H9 (cell line): Measurements from ENCODE around the gene HSFX2. TPM values are rescaled to one million over a fixed set of nuclear protein-coding genes. Genes with fewer than 3 reads are reported as not detected.

ENCODE experiments used
- DNase-seq: peaks from one replicate; pipeline ENCODE4 v3.0.0-alpha.2; 2017
- H2AFZ ChIP-seq: one replicate; pipeline ENCODE4 v1.6.1; 2013; ENCODE audit warnings: mild to moderate bottlenecking, low read length, control low read depth, moderate library complexity
- H2AK5ac ChIP-seq: 2 replicates; pipeline ENCODE4 v1.6.1; 2013; ENCODE audit warnings: low read length, control low read depth, mixed read lengths; ENCODE audit not compliant: insufficient read length
- H2BK120ac ChIP-seq: one replicate; pipeline ENCODE4 v1.6.1; 2013; ENCODE audit warnings: low read depth, mild to moderate bottlenecking, low read length, control low read depth, inconsistent platforms; ENCODE audit not compliant: poor library complexity, severe bottlenecking
- H2BK12ac ChIP-seq: 2 replicates; pipeline ENCODE4 v1.6.1; 2013; ENCODE audit warnings: low read length, control low read depth, mixed read lengths, low read depth; ENCODE audit not compliant: insufficient read length
- H2BK15ac ChIP-seq: 2 replicates; pipeline ENCODE4 v1.6.1; 2013; ENCODE audit warnings: low read depth, low read length, control low read depth
- H2BK20ac ChIP-seq: one replicate; pipeline ENCODE4 v1.6.1; 2013; ENCODE audit warnings: low read depth, mild to moderate bottlenecking, low read length, control low read depth, inconsistent platforms; ENCODE audit not compliant: poor library complexity, severe bottlenecking
- H2BK5ac ChIP-seq: 2 replicates; pipeline ENCODE4 v1.6.1; 2013; ENCODE audit warnings: low read length, control low read depth, mixed read lengths; ENCODE audit not compliant: insufficient read length
- H3K14ac ChIP-seq: 2 replicates; pipeline ENCODE4 v1.6.1; 2013; ENCODE audit warnings: low read length, control low read depth; ENCODE audit not compliant: insufficient read depth
- H3K18ac ChIP-seq: 2 replicates; pipeline ENCODE4 v1.6.1; 2013; ENCODE audit warnings: low read depth, mild to moderate bottlenecking, mixed read lengths, low read length, control low read depth; ENCODE audit not compliant: insufficient read length
- H3K23ac ChIP-seq: 2 replicates; pipeline ENCODE4 v1.6.1; 2013; ENCODE audit warnings: low read length, control low read depth, mixed read lengths, low read depth; ENCODE audit not compliant: insufficient read length
- H3K23me2 ChIP-seq: 2 replicates; pipeline ENCODE4 v1.6.1; 2013; ENCODE audit warnings: low read depth, mild to moderate bottlenecking, mixed read lengths, low read length, control low read depth; ENCODE audit not compliant: insufficient read length, poor library complexity, severe bottlenecking
- H3K27ac ChIP-seq: 2 replicates; pipeline ENCODE4 v1.5.1; 2013; ENCODE audit warnings: low read length, control low read depth, mixed read lengths, low read depth; ENCODE audit not compliant: insufficient read length
- H3K27me3 ChIP-seq: 2 replicates; pipeline ENCODE4 v1.6.1; 2013; ENCODE audit warnings: low read length, control low read depth, inconsistent platforms; ENCODE audit not compliant: insufficient read depth
- H3K4ac ChIP-seq: 2 replicates; pipeline ENCODE4 v1.6.1; 2013; ENCODE audit warnings: low read depth, mild to moderate bottlenecking, control low read depth, inconsistent platforms, low read length, moderate library complexity
- H3K4me1 ChIP-seq: 2 replicates; pipeline ENCODE4 v1.6.1; 2013; ENCODE audit warnings: low read length, control low read depth, inconsistent platforms; ENCODE audit not compliant: insufficient read depth
- H3K4me2 ChIP-seq: 2 replicates; pipeline ENCODE4 v1.6.1; 2013; ENCODE audit warnings: low read length, control low read depth, mixed read lengths; ENCODE audit not compliant: insufficient read length, insufficient read depth
- H3K56ac ChIP-seq: 2 replicates; pipeline ENCODE4 v1.6.1; 2013; ENCODE audit warnings: low read depth, mild to moderate bottlenecking, mixed read lengths, low read length, control low read depth; ENCODE audit not compliant: insufficient read length
- H3K79me1 ChIP-seq: 2 replicates; pipeline ENCODE4 v1.6.1; 2013; ENCODE audit warnings: low read depth, mild to moderate bottlenecking, moderate library complexity, low read length, control low read depth, inconsistent platforms; ENCODE audit not compliant: insufficient read depth, poor library complexity, severe bottlenecking
- H3K79me2 ChIP-seq: 2 replicates; pipeline ENCODE4 v1.6.1; 2013; ENCODE audit warnings: low read length, control low read depth, inconsistent platforms; ENCODE audit not compliant: insufficient read depth
- H3K9ac ChIP-seq: 2 replicates; pipeline ENCODE4 v1.6.1; 2013; ENCODE audit warnings: low read length, control low read depth, mixed read lengths; ENCODE audit not compliant: insufficient read length; ENCODE audit errors: extremely low read depth
- H3K9me3 ChIP-seq: one replicate; pipeline ENCODE4 v1.6.1; 2013; ENCODE audit warnings: low read depth, low read length, inconsistent platforms; ENCODE audit not compliant: control insufficient read depth
- H3T11ph ChIP-seq: one replicate; pipeline ENCODE4 v1.6.1; 2013; ENCODE audit warnings: mild to moderate bottlenecking, low read length, control low read depth, inconsistent platforms
- H4K20me1 ChIP-seq: one replicate; pipeline ENCODE4 v1.6.1; 2013; ENCODE audit not compliant: control insufficient read depth, insufficient read length, insufficient read depth
- H4K5ac ChIP-seq: 2 replicates; pipeline ENCODE4 v1.6.1; 2013; ENCODE audit warnings: low read depth, mild to moderate bottlenecking, mixed read lengths, low read length, control low read depth; ENCODE audit not compliant: insufficient read length
- H4K8ac ChIP-seq: replicated peaks from 2 replicates; pipeline ENCODE4 v1.6.1; 2013; ENCODE audit warnings: low read length, control low read depth, mixed read lengths, low read depth; ENCODE audit not compliant: insufficient read length
- H4K91ac ChIP-seq: 2 replicates; pipeline ENCODE4 v1.6.1; 2013; ENCODE audit warnings: low read depth, mild to moderate bottlenecking, moderate library complexity, mixed read lengths, low read length, control low read depth; ENCODE audit not compliant: insufficient read length
- H3K27ac Mint-ChIP-seq, 3 experiments: 2 replicates in 2 of 3; 3 replicates in 1 of 3; pipeline ENCODE4 v1.8.0; 2020 to 2021; ENCODE audit warnings: mixed read lengths in 3 of 3, mild to moderate bottlenecking in 1 of 3, moderate library complexity in 1 of 3
- H3K27me3 Mint-ChIP-seq: 2 replicates; pipeline ENCODE4 v1.8.0; 2021; ENCODE audit warnings: low read depth, mild to moderate bottlenecking, moderate library complexity, mixed read lengths
- H3K36me3 Mint-ChIP-seq, 3 experiments: 2 replicates in 2 of 3; 3 replicates in 1 of 3; pipeline ENCODE4 v1.8.0; 2020 to 2021; ENCODE audit warnings: low read depth in 3 of 3, mixed read lengths in 3 of 3; ENCODE audit not compliant: insufficient read depth in 1 of 3
- H3K4me1 Mint-ChIP-seq, 2 experiments: 2 replicates each; pipeline ENCODE4 v1.8.0; 2020; ENCODE audit warnings: mixed read lengths in 2 of 2
- H3K4me3 Mint-ChIP-seq, 2 experiments: 2 replicates in 1 of 2; 3 replicates in 1 of 2; pipeline ENCODE4 v1.8.0; 2020 to 2021; ENCODE audit warnings: mild to moderate bottlenecking in 2 of 2, mixed read lengths in 2 of 2, moderate library complexity in 1 of 2
- H3K9me3 Mint-ChIP-seq, 2 experiments: 2 replicates in 1 of 2; 3 replicates in 1 of 2; pipeline ENCODE4 v1.8.0; 2020; ENCODE audit warnings: mild to moderate bottlenecking in 2 of 2, mixed read lengths in 2 of 2, moderate library complexity in 1 of 2
- WGBS: extraction: QIAGEN DNeasy Blood & Tissue Kit; methylation state at CpG from one replicate; pipeline ENCODE4 v1.1.7; 2013; ENCODE audit warnings: missing lambda C conversion rate, low lambda C conversion rate, mixed read lengths; ENCODE audit not compliant: insufficient read length; ENCODE audit errors: extremely low coverage; 5-methylcytosine and 5-hydroxymethylcytosine counted together
- total RNA-seq: library from RNA; stranded (reverse); gene quantifications from 2 replicates; pipeline ENCODE4 v1.2.1, GENCODE V29; 2021
- TF ChIP-seq, protein P1 (sequence below): fragments of 200-600 bp; sonication (generic); conservative IDR thresholded peaks from 3 replicates; pipeline ENCODE4 v1.8.0; 2021; ENCODE audit warnings: antibody characterized with exemption, mild to moderate bottlenecking

HSFX2 gene
- total RNA-seq, 1 experiment from 2014 or later, result not detected

DNA sequence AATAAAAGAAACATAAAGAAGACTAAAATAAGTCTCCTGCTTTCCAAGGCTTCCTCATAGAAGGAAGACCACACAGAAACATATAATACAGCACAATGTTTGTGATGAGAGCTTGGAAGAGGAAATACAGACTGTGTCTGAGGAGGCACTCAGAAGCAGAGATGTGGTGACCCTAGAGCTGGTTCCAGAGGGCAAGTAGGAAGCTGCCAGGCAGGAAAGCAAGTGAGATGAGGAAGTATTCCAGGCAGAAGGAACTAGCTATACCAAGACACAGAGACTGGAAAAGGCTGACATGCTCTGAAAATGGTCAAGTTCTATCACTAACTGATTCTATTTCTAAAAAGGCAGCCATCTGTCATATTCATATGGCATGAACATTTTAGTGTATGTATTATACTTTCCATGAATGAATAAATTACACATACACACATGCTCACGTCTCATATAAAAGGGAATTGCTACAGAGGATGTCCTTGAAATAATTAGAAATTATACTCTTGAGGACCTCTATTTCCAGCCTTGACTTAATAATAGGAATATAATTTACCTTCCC lies 16.6 kb upstream of the HSFX2 start:
- Histone ChIP-seq H2AK5ac (no peak overlapping the region), H3K9me3 (peaks cover 31% of the 10 kb centered on the region), H3K14ac (no peak overlapping the region), H4K5ac (no peak overlapping the region), H2BK5ac (no peak overlapping the region), H3K23ac (no peak overlapping the region), H3K4ac (no peak overlapping the region), H3K18ac (no peak overlapping the region), H3K4me1 (no peaks in the 10 kb centered on the region), H3K4me2 (no peak overlapping the region), H2BK20ac (no peak overlapping the region), H3K23me2 (no peaks in the 10 kb centered on the region), H2AFZ (no peak overlapping the region), H3T11ph (no peak overlapping the region), H4K91ac (no peak overlapping the region), H2BK12ac (no peak overlapping the region), H3K56ac (no peak overlapping the region), H3K9ac (no peak overlapping the region), H3K79me1 (no peaks in the 10 kb centered on the region), H3K27ac (no peak overlapping the region), H3K27me3 (no peaks in the 10 kb centered on the region), H4K8ac (no peak overlapping the region), H2BK120ac (no peak overlapping the region), H3K79me2 (no peaks in the 10 kb centered on the region; the same call in 1 of the 2 replicates), H2BK15ac (no peak overlapping the region), H4K20me1 (no peaks in the 10 kb centered on the region)
- no peak for DNase-seq
- TF ChIP-seq, protein P1, sequence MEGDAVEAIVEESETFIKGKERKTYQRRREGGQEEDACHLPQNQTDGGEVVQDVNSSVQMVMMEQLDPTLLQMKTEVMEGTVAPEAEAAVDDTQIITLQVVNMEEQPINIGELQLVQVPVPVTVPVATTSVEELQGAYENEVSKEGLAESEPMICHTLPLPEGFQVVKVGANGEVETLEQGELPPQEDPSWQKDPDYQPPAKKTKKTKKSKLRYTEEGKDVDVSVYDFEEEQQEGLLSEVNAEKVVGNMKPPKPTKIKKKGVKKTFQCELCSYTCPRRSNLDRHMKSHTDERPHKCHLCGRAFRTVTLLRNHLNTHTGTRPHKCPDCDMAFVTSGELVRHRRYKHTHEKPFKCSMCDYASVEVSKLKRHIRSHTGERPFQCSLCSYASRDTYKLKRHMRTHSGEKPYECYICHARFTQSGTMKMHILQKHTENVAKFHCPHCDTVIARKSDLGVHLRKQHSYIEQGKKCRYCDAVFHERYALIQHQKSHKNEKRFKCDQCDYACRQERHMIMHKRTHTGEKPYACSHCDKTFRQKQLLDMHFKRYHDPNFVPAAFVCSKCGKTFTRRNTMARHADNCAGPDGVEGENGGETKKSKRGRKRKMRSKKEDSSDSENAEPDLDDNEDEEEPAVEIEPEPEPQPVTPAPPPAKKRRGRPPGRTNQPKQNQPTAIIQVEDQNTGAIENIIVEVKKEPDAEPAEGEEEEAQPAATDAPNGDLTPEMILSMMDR, result no peak
- Mint-ChIP-seq H3K36me3 (peaks cover 6 to 21% (median 18%) of the 10 kb centered on the region in 3 experiments; a peak in 6 of 7 replicates), H3K4me1 (0 out of 4 replicates have a peak, but pooled peaks cover 0 to 4% of the 10 kb centered on the region in 2 experiments), H3K27ac (no peak overlapping the region; a peak in 1 of 7 replicates), H3K27me3 (no peaks in the 10 kb centered on the region), H3K4me3 (no peak overlapping the region), H3K9me3 (peaks cover 58 to 64% of the 10 kb centered on the region in 2 experiments)
- WGBS, result no CpG with 5 or more reads among the region's 1 CpG
